H1 (cell line): Measurements from ENCODE around the gene SLC35F1. TPM values are rescaled to one million over a fixed set of nuclear protein-coding genes. Genes with fewer than 3 reads are reported as not detected.

Experiments used
- CTCF ChIA-PET: fragments of 300-600 bp; sonication (Branson Sonifier 250); formaldehyde crosslinking; loops from one replicate; lab custom pipeline; 2021; ENCODE audit not compliant: partially characterized antibody; lab: Charles Lee
- POLR2A ChIA-PET: fragments of 300-600 bp; sonication (Branson Sonifier 250); formaldehyde crosslinking; loops from one replicate; lab custom pipeline; 2021; ENCODE audit warnings: inconsistent platforms; ENCODE audit not compliant: partially characterized antibody; lab: Charles Lee
- DNase-seq, 2 experiments: peaks; one replicate each; pipeline versions ENCODE4 v3.0.0 to v3.0.0-alpha.2; 2010 to 2022; ENCODE audit warnings: low spot score in 2 of 2, low read depth in 1 of 2, mixed read lengths in 1 of 2
- FAIRE-seq: peaks from 2 replicates; lab custom pipeline; 2011; peaks lifted over from hg19 to GRCh38; lab: Jason Lieb, UNC
- H2AFZ ChIP-seq: 2 replicates; pipeline ENCODE4 v1.8.1; 2012; ENCODE audit warnings: low read length, inconsistent platforms
- H2AK5ac ChIP-seq: 2 replicates; pipeline ENCODE4 v1.6.1; 2013; ENCODE audit warnings: low read depth, low read length
- H2BK120ac ChIP-seq: replicated peaks from 2 replicates; pipeline ENCODE3; 2013; ENCODE audit warnings: low read depth, low read length, inconsistent platforms
- H2BK12ac ChIP-seq: 2 replicates; pipeline ENCODE4 v1.6.1; 2013; ENCODE audit warnings: low read depth, low read length
- H2BK15ac ChIP-seq: 2 replicates; pipeline ENCODE4 v1.6.1; 2013; ENCODE audit warnings: low read length
- H2BK20ac ChIP-seq: 2 replicates; pipeline ENCODE4 v1.6.1; 2013; ENCODE audit warnings: low read length
- H2BK5ac ChIP-seq: 2 replicates; pipeline ENCODE4 v1.6.1; 2013; ENCODE audit warnings: low read depth, low read length
- H3K14ac ChIP-seq: 2 replicates; pipeline ENCODE4 v1.6.1; 2013; ENCODE audit warnings: inconsistent platforms; ENCODE audit not compliant: insufficient read length
- H3K18ac ChIP-seq: 2 replicates; pipeline ENCODE4 v1.6.1; 2013; ENCODE audit warnings: low read length; ENCODE audit errors: extremely low read depth
- H3K23ac ChIP-seq: 2 replicates; pipeline ENCODE4 v1.6.1; 2013; ENCODE audit warnings: inconsistent platforms; ENCODE audit not compliant: insufficient read length
- H3K23me2 ChIP-seq: 2 replicates; pipeline ENCODE4 v1.6.1; 2013; ENCODE audit warnings: low read depth, low read length
- H3K27ac ChIP-seq: 2 replicates; pipeline ENCODE4 v1.6.1; 2011; ENCODE audit warnings: low read depth, low read length, inconsistent platforms
- H3K27me3 ChIP-seq, 4 experiments: replicated peaks in 1 of 4; 1 replicate in 1 of 4; 2 replicates in 3 of 4; pipeline versions ENCODE4 v1.6.1 to v1.8.1; 2011 to 2013; ENCODE audit warnings: low read length in 3 of 4, mild to moderate bottlenecking in 3 of 4, inconsistent platforms in 2 of 4, mixed read lengths in 2 of 4, moderate library complexity in 1 of 4; ENCODE audit not compliant: control insufficient read depth in 3 of 4, insufficient read depth in 3 of 4; ENCODE audit errors: extremely low read depth in 1 of 4
- H3K36me3 ChIP-seq, 4 experiments: 2 replicates each; pipeline versions ENCODE4 v1.6.1 to v1.8.1; 2011 to 2013; ENCODE audit warnings: mild to moderate bottlenecking in 4 of 4, low read length in 3 of 4, moderate library complexity in 2 of 4, control low read depth in 1 of 4, inconsistent platforms in 1 of 4; ENCODE audit not compliant: insufficient read depth in 4 of 4, control insufficient read depth in 2 of 4
- H3K4ac ChIP-seq: replicated peaks from 2 replicates; pipeline ENCODE3; 2013; ENCODE audit warnings: low read length, low read depth, mixed read lengths, inconsistent platforms; ENCODE audit not compliant: insufficient read length
- H3K4me1 ChIP-seq, 4 experiments: replicated peaks in 1 of 4; 1 replicate in 1 of 4; 2 replicates in 3 of 4; pipeline versions ENCODE4 v1.6.1 to v1.8.1; 2011 to 2013; ENCODE audit warnings: low read length in 3 of 4, inconsistent platforms in 2 of 4, mixed read lengths in 1 of 4; ENCODE audit not compliant: insufficient read depth in 4 of 4, control insufficient read depth in 3 of 4
- H3K4me2 ChIP-seq, 2 experiments: 2 replicates each; pipeline versions ENCODE4 v1.6.1 to v1.8.1; 2011 to 2013; ENCODE audit warnings: low read depth in 2 of 2, low read length in 2 of 2, control low read depth in 1 of 2, inconsistent platforms in 1 of 2, mild to moderate bottlenecking in 1 of 2; ENCODE audit not compliant: insufficient read depth in 1 of 2
- H3K4me3 ChIP-seq, 4 experiments: fragments of 200-600, 300-600 bp in 1 of 4; sonication (generic), shearing (Covaris generic), sonication (Bioruptor Twin) in 1 of 4; 2 replicates each; pipeline versions ENCODE4 v1.5.1 to v1.8.1; 2011 to 2016; ENCODE audit warnings: low read length in 4 of 4, low read depth in 3 of 4, control low read depth in 2 of 4, inconsistent platforms in 2 of 4, mild to moderate bottlenecking in 2 of 4, mixed read lengths in 1 of 4, moderate library complexity in 1 of 4; ENCODE audit not compliant: insufficient read depth in 2 of 4; ENCODE audit errors: extremely low read depth in 1 of 4
- H3K56ac ChIP-seq: replicated peaks from 2 replicates; pipeline ENCODE3; 2013; ENCODE audit warnings: low read depth, mild to moderate bottlenecking, mixed read lengths, low read length, inconsistent platforms; ENCODE audit not compliant: insufficient read length
- H3K79me1 ChIP-seq: 2 replicates; pipeline ENCODE4 v1.6.1; 2013; ENCODE audit warnings: low read depth, low read length, control low read depth
- H3K79me2 ChIP-seq, 2 experiments: 2 replicates each; pipeline versions ENCODE4 v1.6.1 to v1.8.1; 2012 to 2013; ENCODE audit warnings: low read length in 2 of 2, mild to moderate bottlenecking in 2 of 2, inconsistent platforms in 1 of 2; ENCODE audit not compliant: insufficient read depth in 2 of 2, control insufficient read depth in 1 of 2
- H3K9ac ChIP-seq, 4 experiments: replicated peaks in 1 of 4; 1 replicate in 1 of 4; 2 replicates in 3 of 4; pipeline versions ENCODE4 v1.6.1 to v1.8.1; 2011 to 2013; ENCODE audit warnings: low read depth in 3 of 4, low read length in 3 of 4, control low read depth in 2 of 4, mild to moderate bottlenecking in 2 of 4, moderate library complexity in 2 of 4, inconsistent platforms in 1 of 4; ENCODE audit errors: extremely low read depth in 1 of 4
- H3K9me3 ChIP-seq, 2 experiments: 2 replicates each; pipeline versions ENCODE4 v1.6.1 to v1.8.1; 2012 to 2013; ENCODE audit warnings: mild to moderate bottlenecking in 2 of 2, moderate library complexity in 2 of 2, control low read depth in 1 of 2, inconsistent platforms in 1 of 2, low read depth in 1 of 2, low read length in 1 of 2, mixed read lengths in 1 of 2; ENCODE audit not compliant: insufficient read depth in 2 of 2
- H4K20me1 ChIP-seq, 2 experiments: replicated peaks in 1 of 2; 2 replicates each; pipeline versions ENCODE3 to v1.8.1; 2011 to 2013; ENCODE audit warnings: inconsistent platforms in 2 of 2, low read length in 2 of 2, mild to moderate bottlenecking in 1 of 2; ENCODE audit not compliant: insufficient read depth in 2 of 2, control insufficient read depth in 1 of 2
- H4K5ac ChIP-seq: 2 replicates; pipeline ENCODE4 v1.6.1; 2013; ENCODE audit warnings: low read length, low read depth, mixed read lengths, inconsistent platforms; ENCODE audit not compliant: insufficient read length
- H4K8ac ChIP-seq: 2 replicates; pipeline ENCODE4 v1.8.0; 2013; ENCODE audit warnings: mild to moderate bottlenecking, moderate library complexity, low read length, inconsistent platforms; ENCODE audit not compliant: insufficient read depth; ENCODE audit errors: extremely low read depth
- H4K91ac ChIP-seq: replicated peaks from 2 replicates; pipeline ENCODE3; 2013; ENCODE audit warnings: low read length, mixed read lengths, inconsistent platforms; ENCODE audit not compliant: insufficient read length
- CHD1 ChIP-seq: IDR thresholded peaks from 2 replicates; pipeline ENCODE4 v1.6.1; 2012; ENCODE audit warnings: low read depth, low read length, improper control_type of control experiment
- CHD2 ChIP-seq: IDR thresholded peaks from 2 replicates; pipeline ENCODE4 v1.6.1; 2012; ENCODE audit warnings: low read length, improper control_type of control experiment
- CTCF ChIP-seq, 3 experiments: IDR thresholded peaks; 1 replicate in 2 of 3; 2 replicates in 1 of 3; pipeline versions ENCODE4 v1.5.1 to v1.6.1; 2011; ENCODE audit warnings: low read length in 3 of 3, mild to moderate bottlenecking in 3 of 3, inconsistent platforms in 2 of 3, low read depth in 1 of 3, moderate library complexity in 1 of 3; ENCODE audit not compliant: insufficient read depth in 1 of 3; ENCODE audit errors: control extremely low read depth in 1 of 3
- PHF8 ChIP-seq: fragments of 200-600 bp; sonication (generic); conservative IDR thresholded peaks from 2 replicates; pipeline ENCODE4 v1.7.1; 2012; ENCODE audit warnings: low read depth, mild to moderate bottlenecking, inconsistent platforms, low read length, moderate library complexity
- RAD21 ChIP-seq, 2 experiments: IDR thresholded peaks in 1 of 2; conservative IDR thresholded peaks in 1 of 2; 2 replicates each; pipeline ENCODE4 v1.6.1; 2011; ENCODE audit warnings: low read depth in 2 of 2, low read length in 2 of 2, improper control_type of control experiment in 1 of 2, inconsistent platforms in 1 of 2, mild to moderate bottlenecking in 1 of 2, moderate library complexity in 1 of 2
- ZNF274 ChIP-seq: IDR thresholded peaks from 2 replicates; pipeline ENCODE4 v1.7.0; 2012; ENCODE audit warnings: low read length, borderline replicate concordance; ENCODE audit errors: extremely low read depth
- WGBS, 2 experiments: shearing (Covaris generic) in 1 of 2; methylation state at CpG; one replicate each; pipeline versions ENCODE4 v1.1.6 to v1.1.7; 2013 to 2015; ENCODE audit warnings: low lambda C conversion rate in 2 of 2, mixed read lengths in 2 of 2, inconsistent platforms in 1 of 2, low coverage in 1 of 2, missing lambda C conversion rate in 1 of 2; ENCODE audit not compliant: insufficient replicate concordance in 2 of 2, insufficient coverage in 1 of 2, insufficient read length in 1 of 2; ENCODE audit errors: extremely low coverage in 1 of 2, missing lambda C conversion rate in 1 of 2; 5-methylcytosine and 5-hydroxymethylcytosine counted together
- polyA plus RNA-seq, 7 experiments: library from polyadenylated mRNA; depleted of rRNA in 3 of 7; stranded (reverse) in 5 of 7; unstranded in 2 of 7; fragments of >200 nt in 5 of 7; fragments of 200-250 nt in 2 of 7; gene quantifications; 1 replicate in 5 of 7; 2 replicates in 1 of 7; 4 replicates in 1 of 7; pipeline versions ENCODE4 v1.2.1 to v1.2.3, GENCODE V29; 2011 to 2013; ENCODE audit warnings: missing spikeins in 2 of 7, mixed read lengths in 2 of 7
- total RNA-seq: library from RNA; stranded (reverse); fragmentation: NEBNext Ultra II Directional; extraction: Animal tissue kit (Norgen Biotek cat#: 25700); gene quantifications from 2 replicates; pipeline ENCODE4 v1.2.1, GENCODE V29; 2021

Gene SLC35F1
- total and polyA plus RNA-seq, 2 of the 8 experiments (the other 6 are each of a cell fraction or from before 2014, with no cell fraction given), result 7.0 to 10.0 TPM

- Histone ChIP-seq H2BK20ac (no peak overlapping the region), H3K36me3 (no peaks in the 10 kb centered on the region), H3K23ac (no peak overlapping the region), H3K23me2 (no peaks in the 10 kb centered on the region), H3K4me3 (no peak overlapping the region), H2BK5ac (no peak overlapping the region), H4K8ac (no peak overlapping the region), H3K4me1 (no peaks in the 10 kb centered on the region), H3K4ac (no peak overlapping the region), H4K20me1 (no peaks in the 10 kb centered on the region), H3K9ac (no peak overlapping the region), H2AK5ac (no peak overlapping the region), H3K56ac (no peak overlapping the region), H3K79me1 (no peaks in the 10 kb centered on the region), H3K4me2 (no peak overlapping the region), H2AFZ (no peak overlapping the region), H2BK15ac (no peak overlapping the region), H2BK12ac (no peak overlapping the region), H3K79me2 (no peaks in the 10 kb centered on the region), H4K5ac (no peak overlapping the region), H3K18ac (no peak overlapping the region), H3K27me3 (no peaks in the 10 kb centered on the region; a peak in 1 of 7 replicates), H2BK120ac (no peak overlapping the region), H3K9me3 (no peaks in the 10 kb centered on the region), H3K14ac (no peak overlapping the region), H3K27ac (no peak overlapping the region), H4K91ac (no peak overlapping the region)
- ChIA-PET CTCF (interaction anchor here (1.0 to 1.5 kb wide), 2 partner anchors 29 to 38 kb away, joined by 3 to 4 read pairs; no protein-coding TSS in a partner anchor), POLR2A (no interaction called here)
- FAIRE-seq (no peak), DNase-seq (no peak)
- 97% methylated on average over 3 of the region's 3 CpGs; no CpG with 5 or more reads in 1 of the 2 experiments for WGBS, 2 experiments
- no peak for TF ChIP-seq ZNF274
- TF ChIP-seq CTCF (IDR thresholded peaks at IDR 0.05; ENCODE audit: control extremely low read depth in 1 of 3, insufficient read depth in 1 of 3, low read depth in 1 of 3, low read length in 3 of 3), result no peak
- TF ChIP-seq CHD2, result no peak
- no peak for TF ChIP-seq PHF8
- TF ChIP-seq RAD21 (IDR thresholded peaks at IDR 0.05 in 1 of 2, conservative IDR thresholded peaks at IDR 0.05 in 1 of 2; ENCODE audit: low read depth in 2 of 2, low read length in 2 of 2), result no peak
- TF ChIP-seq CHD1, result no peak
Observed at GRCh38 chr6:118313762-118314161, 406.7 kb downstream of the SLC35F1 start.
